Cerebellar nuclear complex (tissue), 1 donor: ENCODE measurements around the gene DLD.
"Not testable (repeated sequence)": the region's sequence is repeated elsewhere in the genome, so short reads cannot be mapped to it uniquely, and the experiment has no call there.

Source experiments
- DNase-seq, 2 experiments: peaks; one replicate each; lab custom pipeline; 2025; lab: John Stamatoyannopoulos, UW

The DLD gene, protein sequence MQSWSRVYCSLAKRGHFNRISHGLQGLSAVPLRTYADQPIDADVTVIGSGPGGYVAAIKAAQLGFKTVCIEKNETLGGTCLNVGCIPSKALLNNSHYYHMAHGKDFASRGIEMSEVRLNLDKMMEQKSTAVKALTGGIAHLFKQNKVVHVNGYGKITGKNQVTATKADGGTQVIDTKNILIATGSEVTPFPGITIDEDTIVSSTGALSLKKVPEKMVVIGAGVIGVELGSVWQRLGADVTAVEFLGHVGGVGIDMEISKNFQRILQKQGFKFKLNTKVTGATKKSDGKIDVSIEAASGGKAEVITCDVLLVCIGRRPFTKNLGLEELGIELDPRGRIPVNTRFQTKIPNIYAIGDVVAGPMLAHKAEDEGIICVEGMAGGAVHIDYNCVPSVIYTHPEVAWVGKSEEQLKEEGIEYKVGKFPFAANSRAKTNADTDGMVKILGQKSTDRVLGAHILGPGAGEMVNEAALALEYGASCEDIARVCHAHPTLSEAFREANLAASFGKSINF

DNA sequence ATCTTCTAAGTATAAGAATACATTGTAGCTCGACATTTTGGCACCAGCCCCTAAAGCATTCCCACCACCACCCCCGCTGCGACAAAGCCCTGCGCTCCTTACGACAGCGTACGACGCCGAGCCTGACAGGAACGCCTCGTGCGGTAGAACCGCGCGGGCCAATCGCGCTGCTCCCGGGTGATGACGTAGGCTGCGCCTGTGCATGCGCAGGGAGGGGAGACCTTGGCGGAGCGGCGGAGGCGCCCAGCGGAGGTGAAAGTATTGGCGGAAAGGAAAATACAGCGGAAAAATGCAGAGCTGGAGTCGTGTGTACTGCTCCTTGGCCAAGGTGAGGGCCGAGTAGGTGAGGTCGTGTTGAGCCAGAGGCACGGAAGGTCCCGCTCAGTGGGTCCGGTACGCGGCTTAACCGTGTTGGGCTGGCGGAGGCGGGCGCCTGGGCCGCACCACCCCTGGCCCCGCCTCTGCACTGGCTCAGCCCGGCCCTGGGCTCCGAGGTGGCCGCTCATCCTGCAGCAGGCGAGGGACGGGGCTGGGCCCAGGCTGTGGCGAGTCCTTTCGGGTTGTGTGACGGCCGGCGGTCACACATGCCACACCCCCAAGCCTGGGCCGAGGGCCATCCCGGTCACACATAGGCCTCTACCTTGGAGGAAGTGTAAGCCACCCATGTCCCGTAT is at the start of gene DLD:
Gene DLD, plus strand, starts transcription at position 222 of the 674 bp plus-strand sequence. Its CDS starts 68 bp downstream, at position 290.
- peak; percentile 17 to 82 for DNase-seq

DNA sequence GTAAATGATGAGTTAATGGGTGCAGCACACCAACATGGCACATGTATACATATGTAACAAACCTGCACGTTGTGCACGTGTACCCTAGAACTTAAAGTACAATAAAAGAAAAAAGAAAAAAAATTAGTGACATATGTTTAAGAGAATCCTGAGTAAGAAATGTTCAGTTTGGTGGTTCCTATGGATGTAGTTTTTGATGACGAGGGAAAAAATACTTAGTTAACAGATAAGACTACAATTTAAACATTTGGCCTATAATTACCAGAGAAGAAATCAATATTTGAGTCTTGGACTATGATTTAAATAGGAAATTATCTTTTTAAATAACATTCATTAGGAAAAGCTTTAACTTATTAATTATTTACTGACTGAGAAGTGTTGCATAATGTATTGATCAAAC is 48.8 kb upstream of the DLD start:
- no peak for DNase-seq

DNA sequence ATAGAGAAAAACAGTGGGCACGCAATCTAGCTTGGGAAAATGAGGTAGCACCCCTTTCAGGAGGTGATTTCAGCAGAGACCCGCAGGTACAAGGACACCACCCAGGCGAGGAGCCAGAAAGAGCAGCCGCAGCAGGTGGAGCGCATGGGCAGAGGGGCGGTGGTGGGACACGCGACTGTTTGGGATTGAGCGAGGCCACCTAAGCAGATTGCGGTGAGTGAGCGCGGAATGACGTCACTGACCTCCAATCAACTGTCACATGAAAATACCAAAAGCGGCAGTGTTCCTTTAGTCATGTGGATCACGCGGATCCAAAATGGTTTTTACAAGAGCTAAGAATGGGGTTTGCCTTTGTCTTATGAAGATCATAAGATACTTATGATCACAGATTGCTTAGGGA is 47.8 kb upstream of the DLD start:
- DNase-seq, result no peak

DNA sequence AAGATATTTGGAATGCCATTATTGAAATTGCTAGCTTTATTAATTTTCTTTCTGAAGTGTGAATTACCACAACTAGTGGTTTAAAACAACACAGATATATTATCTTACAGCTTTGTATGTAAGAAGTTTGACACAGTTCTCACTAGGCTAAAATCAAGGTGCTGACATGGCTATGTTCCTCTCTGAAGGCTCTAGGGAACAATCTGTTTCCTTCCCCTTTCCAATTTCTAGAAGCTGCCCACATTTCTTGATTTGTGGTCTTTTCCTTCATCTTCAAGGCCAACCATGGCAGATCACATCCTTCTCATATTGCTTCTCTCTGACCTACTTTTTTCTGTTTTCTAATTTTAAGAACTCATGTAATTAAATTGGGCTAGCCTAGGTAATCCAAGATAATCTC is 44.7 kb upstream of the DLD start:
- DNase-seq, result no peak

DNA sequence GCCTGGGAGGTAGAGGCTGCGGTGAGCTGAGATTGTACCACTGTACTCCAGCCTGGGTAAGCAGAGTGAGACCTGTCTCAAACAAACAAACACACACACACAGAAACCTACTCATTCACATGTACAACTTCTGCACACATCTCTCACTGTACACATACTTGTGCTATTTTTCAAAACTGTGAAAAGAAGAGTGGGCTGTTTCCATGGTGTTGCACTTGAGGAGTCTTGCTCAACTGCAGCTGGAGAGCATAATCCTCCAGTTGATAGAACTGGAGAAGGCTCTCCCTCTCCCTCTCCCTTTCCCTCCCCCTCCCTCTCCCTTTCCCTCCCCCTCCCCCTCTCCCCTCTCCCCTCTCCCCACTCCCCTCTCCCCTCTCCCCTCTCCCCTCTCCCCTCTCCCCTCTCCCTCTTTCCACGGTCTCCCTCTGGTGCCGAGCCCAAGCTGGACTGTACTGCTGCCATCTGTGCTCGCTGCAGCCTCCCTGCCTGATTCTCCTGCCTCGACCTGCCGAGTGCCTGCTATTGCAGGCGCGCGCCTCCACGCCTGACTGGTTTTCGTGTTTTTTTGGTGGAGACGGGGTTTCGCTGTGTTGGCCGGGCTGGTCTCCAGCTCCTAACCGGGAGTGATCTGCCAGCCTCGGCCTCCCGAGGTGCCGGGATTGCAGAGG is 43.7 kb upstream of the DLD start:
- no peak for DNase-seq

DNA sequence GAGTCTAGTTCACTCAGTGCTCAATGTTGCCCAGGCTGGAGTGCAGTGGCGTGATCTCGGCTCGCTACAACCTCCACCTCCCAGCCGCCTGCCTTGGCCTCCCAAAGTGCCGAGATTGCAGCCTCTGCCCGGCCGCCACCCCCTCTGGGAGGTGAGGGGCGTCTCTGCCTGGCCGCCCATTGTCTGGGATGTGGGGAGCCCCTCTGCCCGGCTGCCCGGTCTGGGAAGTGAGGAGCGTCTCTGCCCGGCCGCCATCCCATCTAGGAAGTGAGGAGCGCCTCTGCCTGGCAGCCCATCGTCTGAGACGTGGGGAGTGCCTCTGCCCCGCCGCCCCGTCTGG is 43.2 kb upstream of the DLD start:
- not testable (repeated sequence) for DNase-seq

DNA sequence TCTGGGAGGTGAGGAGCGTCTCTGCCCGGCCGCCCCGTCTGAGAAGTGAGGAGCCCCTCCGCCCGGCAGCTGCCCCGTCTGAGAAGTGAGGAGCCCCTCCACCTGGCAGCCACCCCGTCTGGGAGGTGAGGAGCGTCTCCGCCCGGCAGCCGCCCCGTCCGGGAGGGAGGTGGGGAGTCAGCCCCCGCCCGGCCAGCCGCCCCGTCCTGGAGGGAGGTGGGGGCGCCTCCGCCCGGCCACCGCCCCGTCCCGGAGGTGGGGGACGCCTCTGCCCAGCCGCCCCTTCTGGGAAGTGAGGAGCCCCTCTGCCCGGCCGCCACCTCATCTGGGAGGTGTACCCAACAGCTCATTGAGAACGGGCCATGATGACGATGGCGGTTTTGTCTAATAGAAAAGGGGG is 42.8 kb upstream of the DLD start:
- not testable (repeated sequence) for DNase-seq

DNA sequence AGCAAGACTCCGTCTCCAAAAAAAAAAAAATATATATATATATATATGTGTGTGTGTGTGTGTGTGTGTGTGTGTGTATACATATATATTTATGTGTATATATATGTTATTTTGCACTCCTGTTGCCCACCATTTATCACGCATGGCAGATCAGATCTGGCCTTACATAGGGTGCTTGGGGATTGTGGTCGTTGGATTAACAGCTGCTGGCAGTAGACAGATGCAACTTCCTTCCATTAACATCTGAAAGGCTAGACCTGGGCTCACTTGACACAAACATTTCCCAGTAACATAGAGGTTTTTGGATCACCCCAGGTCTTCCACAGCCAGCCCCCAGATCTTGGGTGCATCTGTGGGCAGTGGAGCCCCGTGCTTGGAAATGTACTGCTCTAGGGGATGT is 40.8 kb upstream of the DLD start:
- no peak for DNase-seq

DNA sequence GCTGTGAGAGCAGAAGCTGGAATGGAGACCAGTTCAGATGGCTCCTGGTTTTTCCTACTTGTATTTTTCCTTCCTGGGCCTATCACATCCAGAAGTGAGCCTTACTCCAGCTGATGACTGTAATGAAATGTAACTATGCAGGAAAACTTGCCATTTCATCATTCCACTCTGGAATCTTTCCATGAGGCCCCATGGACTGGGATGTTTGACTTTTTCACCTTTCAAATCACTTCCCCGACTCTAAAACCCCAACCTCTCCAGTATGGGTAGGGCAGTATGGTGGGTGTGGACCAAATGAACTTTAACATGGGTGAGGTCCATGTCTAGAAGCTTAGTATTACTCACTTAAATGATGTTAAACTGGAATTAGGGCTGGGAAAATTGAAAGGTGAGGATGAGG is 40.3 kb upstream of the DLD start:
- no peak for DNase-seq

DNA sequence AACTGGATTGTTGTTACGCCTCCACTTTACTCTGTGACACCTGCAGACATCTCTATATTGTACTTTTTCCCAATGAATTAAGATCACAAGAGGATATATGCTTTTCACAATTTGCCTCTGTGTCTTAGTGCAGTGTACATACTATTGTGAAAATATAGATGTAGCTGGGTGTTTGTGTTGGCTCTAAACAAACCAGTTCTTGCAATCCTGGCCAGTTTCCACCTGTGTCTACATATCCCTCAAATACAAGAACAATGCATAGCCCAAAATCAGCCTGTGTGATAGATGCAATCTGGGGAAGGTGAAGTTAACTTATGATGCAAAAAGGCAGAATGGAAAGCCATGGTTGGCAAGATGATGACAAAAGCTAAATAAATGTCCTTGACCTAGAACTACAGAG is 36.5 kb upstream of the DLD start:
- DNase-seq, result no peak

DNA sequence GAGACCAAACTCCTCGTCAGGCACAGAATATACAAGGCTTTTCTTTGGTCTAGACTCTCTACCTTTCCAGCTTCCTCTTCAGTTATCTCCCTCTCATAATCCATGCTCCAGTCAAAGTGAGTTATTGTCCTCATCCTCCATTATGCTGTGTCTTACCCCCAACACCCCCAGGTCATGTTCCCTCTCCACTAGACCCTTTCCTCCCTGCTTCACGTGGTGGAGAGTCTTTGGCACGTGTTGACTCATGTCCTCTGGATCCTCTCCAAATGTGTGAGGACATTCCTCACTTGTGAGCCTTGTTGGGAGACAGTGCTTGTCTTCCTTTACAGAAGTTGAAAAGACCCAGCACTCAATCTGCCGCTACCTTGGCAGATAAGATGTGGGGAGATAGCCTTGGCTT is 36.0 kb upstream of the DLD start:
- DNase-seq, result no peak

DNA sequence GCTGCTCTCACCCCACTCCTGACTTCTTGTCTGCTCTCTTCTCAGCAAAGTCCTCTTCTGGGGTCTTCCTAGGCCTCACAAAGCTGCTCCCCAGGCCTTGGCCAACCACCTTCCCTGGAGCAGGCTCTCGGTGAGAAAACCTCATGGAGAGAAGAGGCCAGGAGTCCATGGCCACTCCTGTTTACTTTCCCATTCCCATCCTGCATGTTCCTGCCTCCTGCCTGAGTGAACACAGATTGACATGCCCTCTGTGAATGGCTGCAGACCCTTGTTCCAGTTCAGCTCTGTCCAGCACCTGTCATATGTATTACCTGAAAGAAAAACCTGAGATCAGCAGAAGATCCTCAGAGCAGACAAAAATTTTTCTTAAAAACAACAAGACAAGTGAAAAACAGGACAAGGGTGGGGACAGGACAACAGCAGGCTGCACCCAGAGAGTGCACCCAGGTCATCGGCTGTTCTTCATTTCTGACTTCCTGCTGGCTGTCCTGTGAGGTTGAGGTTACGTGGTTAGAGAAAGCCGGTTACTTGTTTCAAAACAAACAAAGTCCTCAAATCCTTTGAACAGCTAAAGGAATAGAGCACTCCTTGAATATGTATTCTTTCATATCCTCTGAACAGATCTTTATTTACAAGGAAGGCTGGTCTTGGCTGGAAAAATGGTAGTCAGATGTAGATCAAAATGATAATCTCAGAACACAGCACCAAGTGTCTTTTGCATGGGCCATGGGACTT is 34.0 kb upstream of the DLD start:
- DNase-seq, result no peak

DNA sequence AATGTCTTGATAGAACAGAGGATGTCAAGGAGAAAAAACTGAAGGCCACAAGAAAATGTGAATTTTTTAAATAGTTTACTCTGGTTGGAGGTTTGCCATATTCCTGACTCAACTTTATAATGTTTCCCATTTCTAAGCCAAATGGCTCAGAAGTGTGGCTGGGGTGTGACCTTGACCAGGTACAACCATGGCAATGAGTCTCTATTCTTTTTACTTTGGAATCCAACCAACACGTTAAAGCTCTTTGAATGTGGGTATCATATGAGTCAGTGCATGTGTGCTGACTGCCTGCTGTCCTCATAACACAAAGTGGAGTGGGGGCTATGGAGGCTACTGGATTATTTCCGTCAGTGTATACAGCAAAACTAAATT is 33.5 kb upstream of the DLD start:
- no peak for DNase-seq

DNA sequence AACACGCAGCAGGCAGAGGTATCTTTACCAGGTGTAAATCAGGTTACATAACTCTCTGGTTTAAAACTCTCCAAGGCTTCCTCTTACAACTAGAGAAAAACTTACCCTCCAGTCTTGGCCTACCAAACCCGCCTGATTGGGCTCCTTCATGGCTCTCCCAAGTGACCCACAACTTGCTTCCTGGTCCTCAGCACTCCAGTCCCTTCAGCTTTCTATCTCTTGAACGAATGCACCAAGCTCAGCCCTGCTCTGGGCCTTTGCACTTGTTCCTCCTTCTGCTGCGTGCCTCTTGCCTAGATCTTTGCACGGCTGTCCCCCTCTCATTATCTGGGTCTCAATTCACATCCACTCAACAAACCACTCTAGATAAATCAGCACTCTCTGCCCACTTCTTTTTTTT is 32.7 kb upstream of the DLD start:
- DNase-seq, result no peak

DNA sequence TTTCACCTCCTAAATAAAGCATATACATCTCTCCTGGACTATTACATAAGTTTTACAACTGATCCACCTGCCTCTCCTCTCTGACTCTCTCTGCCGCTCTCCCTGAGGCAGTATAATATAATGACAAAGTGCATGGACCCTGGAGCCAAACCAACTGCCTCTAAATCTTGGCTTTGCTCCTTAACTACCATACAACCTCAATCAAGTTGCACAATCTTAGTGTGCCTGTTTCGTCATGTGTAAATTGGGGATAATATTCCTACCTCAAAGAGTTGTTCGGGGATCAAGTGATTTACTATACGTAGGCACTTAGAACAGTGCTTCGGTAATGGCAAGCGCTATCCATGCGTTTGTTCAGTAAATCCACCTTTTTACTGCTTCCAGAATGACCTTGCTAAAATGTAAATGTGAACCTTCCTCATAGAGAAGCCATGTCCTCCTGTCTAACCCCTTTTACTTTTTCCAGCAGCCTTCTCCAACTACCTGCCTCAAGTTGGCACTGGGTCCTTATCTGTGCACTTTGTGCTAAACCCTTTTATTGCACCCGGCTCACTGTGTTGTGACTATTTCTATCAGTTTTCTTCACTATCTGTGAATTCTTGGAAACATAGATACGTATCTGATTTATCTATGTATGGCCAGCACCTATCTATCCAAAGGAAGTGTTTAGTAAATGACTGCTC is 30.6 kb upstream of the DLD start:
- no peak for DNase-seq

DNA sequence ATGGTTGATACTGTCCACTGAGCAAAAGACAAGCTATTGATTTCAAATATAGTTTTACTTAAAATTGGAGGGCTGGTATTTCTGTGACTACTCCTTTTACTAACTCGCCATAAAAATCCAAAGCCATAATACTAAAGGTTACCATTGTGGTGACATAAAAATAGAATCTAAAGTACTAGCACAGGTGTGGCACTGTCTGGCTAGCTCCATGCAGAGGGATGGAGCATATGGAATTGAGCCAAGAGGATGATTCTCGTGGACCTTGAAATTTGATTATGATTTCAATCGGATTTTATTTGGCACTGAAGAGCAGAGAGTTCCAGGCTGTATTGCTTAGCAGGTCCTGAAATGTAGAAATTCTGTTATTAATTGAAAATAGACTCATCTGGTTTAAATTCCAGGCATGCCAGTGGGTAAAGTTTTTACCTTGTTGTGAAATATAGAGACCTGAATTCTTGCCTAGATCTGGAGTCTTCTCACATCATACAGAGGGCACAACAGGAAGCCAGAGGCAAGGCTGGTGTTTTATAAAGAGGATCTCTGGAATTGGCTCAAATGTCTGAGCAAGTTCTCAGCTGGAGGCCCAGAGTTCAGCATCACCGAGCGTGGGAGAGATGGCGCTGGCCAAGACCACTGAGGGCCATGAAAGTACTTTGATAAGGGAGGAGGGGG is 29.9 kb upstream of the DLD start:
- no peak for DNase-seq

DNA sequence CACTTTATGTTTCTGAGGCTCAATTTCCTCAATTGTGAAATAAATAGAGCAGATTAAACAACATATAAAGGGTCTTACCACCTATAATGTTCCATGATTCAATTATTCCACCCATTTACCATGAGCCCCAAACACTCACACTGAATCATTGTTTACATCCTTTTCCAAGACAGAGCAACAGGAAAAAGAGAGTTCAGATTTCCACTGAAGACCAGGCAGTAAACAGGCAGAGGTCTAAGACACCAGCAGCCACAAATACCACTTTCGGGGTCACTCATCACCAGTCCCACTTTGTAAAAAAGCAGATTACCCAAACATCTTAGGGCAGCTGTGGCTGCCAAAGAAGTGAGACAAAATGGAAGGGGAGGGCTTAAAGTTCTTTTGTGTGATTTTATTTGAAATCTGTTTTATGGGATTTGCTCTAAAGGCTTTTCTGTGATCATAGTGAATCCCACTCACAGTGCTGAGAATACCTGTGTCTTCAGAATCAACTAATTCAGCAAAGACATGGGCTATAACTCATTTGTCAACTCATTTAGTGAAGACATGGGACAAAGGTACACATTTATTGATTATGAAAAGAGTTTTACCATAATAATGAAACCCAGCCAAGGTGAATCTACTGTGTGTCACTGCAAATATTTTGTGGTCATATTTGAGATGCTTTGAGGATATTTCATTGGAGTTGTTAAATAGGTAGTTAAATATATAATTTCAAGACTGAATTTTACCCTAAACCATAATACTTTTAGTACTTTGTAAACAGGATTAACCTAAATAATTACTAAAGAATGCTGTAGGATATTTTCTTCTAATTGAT is 24.8 kb upstream of the DLD start:
- no peak for DNase-seq

DNA sequence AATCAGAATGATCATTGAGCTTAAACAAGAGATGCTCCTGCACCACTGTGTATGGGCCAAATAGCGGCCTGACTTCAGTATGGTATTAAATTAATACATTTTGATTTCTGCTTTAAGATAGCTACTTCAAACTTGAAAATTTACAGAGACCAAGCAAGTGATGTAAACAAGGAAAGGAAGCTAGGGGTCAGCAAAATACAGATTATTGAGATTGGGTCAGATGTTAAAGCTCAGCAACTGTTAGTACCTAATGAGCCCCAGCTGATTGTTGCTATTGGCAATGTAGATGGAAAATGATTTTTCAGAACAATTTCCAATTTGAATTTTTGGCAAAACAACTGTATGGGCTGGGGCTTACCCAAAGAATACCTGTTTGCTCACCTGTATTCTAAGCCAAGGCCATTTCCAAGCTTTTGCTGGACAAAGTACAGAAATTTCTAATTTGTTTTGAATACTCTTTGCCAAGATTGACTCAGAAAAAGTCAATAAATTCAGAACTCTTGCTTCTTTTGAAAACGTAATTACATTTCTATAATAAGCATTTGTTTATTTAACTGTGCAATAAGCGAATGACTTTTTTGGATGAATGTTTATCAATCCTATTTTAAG is 23.0 kb upstream of the DLD start:
- no peak for DNase-seq

DNA sequence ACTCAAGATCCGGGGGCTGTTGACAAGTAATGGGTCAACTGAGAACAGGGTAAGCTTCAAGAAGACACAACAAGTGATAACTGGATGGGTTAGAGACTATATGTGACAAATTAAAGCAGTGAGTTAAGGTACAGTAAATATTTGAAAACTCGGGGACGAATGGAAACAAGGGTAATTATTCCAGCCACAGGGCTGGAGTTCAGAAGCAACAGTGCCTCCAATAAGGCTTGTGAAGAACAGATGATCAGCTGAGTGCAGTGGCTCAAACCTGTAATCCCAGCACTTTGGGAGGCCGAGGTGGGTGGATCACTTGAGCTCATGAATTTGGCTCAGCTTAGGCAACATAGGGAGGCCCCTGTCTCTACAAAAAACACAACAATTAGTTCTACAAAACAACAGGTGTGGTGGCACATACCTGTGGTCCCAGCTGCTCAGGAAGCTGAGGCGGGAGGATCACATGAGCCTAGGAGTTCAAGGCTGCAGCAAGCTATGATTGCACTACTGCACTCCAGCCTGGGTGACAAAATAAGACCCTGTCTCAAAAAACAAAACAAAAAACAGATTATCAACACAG is 20.5 kb upstream of the DLD start:
- no peak for DNase-seq

DNA sequence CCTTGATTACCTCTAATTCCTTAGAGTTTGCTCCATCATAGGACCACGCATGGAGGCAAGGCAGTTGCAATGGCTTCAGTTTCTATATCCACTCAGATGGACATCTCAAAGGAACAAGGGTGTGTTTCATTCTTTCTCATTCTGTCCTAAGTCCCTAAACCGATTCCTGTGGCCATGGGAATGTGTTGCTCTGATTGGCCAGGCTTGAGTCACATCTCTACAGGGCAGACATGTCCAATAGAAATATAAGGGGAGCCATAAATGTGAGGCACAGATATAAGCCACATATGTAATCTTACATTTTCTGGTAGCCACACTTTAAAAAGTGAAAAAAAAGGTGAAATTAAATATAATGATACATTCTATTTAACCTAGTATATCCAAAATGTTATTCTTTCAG is 16.9 kb upstream of the DLD start:
- no peak for DNase-seq
